ENCODE measurements around the gene PFAS.
A peak's percentile ranks its signal among the peaks of the same experiment; 100 is the strongest.

PFAS gene

GRCh38 chr17:8268550-8269298 is 19.6 kb downstream of the PFAS start:
- DNase-seq (ENCODE audit: low read depth, low spot score) = no peak

GRCh38 chr17:8272421-8272820 is 23.3 kb downstream of the PFAS start:
- no peak for DNase-seq (ENCODE audit: low read depth, low spot score)

- no peak for DNase-seq (ENCODE audit: low read depth, low spot score)
These were observed 24.9 kb downstream of the PFAS start for GRCh38 chr17:8273884-8274444.

- DNase-seq (ENCODE audit: low read depth, low spot score) = no peak
These were observed 25.7 kb downstream of the PFAS start for GRCh38 chr17:8274816-8275215.

- DNase-seq (ENCODE audit: low read depth, low spot score) = no peak
These were observed 26.6 kb downstream of the PFAS start for GRCh38 chr17:8275421-8276290.

GRCh38 chr17:8277317-8277716 is 28.2 kb downstream of the PFAS start:
- DNase-seq (ENCODE audit: low read depth, low spot score) = no peak

- no peak for DNase-seq (ENCODE audit: low read depth, low spot score)
These were observed 33.3 kb downstream of the PFAS start for GRCh38 chr17:8282345-8282744.

GRCh38 chr17:8283356-8283755 is 34.3 kb downstream of the PFAS start:
- no peak for DNase-seq (ENCODE audit: low read depth, low spot score)

GRCh38 chr17:8284126-8284525 is 35.0 kb downstream of the PFAS start:
- no peak for DNase-seq (ENCODE audit: low read depth, low spot score)

- no peak for DNase-seq (ENCODE audit: low read depth, low spot score)
These were observed 36.4 kb downstream of the PFAS start for GRCh38 chr17:8285270-8286181.

- no peak for DNase-seq (ENCODE audit: low read depth, low spot score)
These were observed 38.7 kb downstream of the PFAS start for GRCh38 chr17:8287651-8288335.

GRCh38 chr17:8288336-8289102 is 39.4 kb downstream of the PFAS start, which contains the start of gene RANGRF:
Gene RANGRF, plus strand, starts transcription at chr17:8288670. Its CDS starts 119 bp downstream, at chr17:8288789.
- no peak for DNase-seq (ENCODE audit: low read depth, low spot score)

GRCh38 chr17:8289103-8289397 is 40.0 kb downstream of the PFAS start:
- DNase-seq (ENCODE audit: low read depth, low spot score) = no peak

- no peak for DNase-seq (ENCODE audit: low read depth, low spot score)
These were observed 41.0 kb downstream of the PFAS start for GRCh38 chr17:8290043-8290442.

GRCh38 chr17:8292639-8293395 is 43.7 kb downstream of the PFAS start:
- no peak for DNase-seq (ENCODE audit: low read depth, low spot score)

GRCh38 chr17:8294361-8294760 is 45.3 kb downstream of the PFAS start:
- no peak for DNase-seq (ENCODE audit: low read depth, low spot score)

- DNase-seq (ENCODE audit: low read depth, low spot score) = no peak
These were observed 45.8 kb downstream of the PFAS start for GRCh38 chr17:8294814-8295316.

- no peak for DNase-seq (ENCODE audit: low read depth, low spot score)
These were observed 51.1 kb downstream of the PFAS start for GRCh38 chr17:8300226-8300625.

GRCh38 chr17:8300627-8301242 is 51.6 kb downstream of the PFAS start:
- DNase-seq (ENCODE audit: low read depth, low spot score) = peak; percentile 56

Data from iPS DF 19.7 (cell line).